CD8-positive, alpha-beta memory T cell (primary cell): Measurements from ENCODE around the gene SCN4A. TPM values are rescaled to one million over a fixed set of nuclear protein-coding genes. Genes with fewer than 3 reads are reported as not detected.

Experiments
- CTCF ChIA-PET: fragments of 350-600 bp; sonication (Branson Sonifier 250); formaldehyde crosslinking; loops from one replicate; lab custom pipeline; 2021; ENCODE audit warnings: antibody characterized with exemption; lab: Charles Lee
- POLR2A ChIA-PET: fragments of 350-600 bp; sonication (Branson Sonifier 250); formaldehyde crosslinking; loops from one replicate; lab custom pipeline; 2021; ENCODE audit warnings: antibody characterized with exemption; lab: Charles Lee
- DNase-seq, 5 donors: peaks; one replicate each; pipeline versions ENCODE4 v3.0.0 to v3.0.0-alpha.2; 2020 to 2022; ENCODE audit warnings: mixed read lengths in 1 of 5
- H3K27ac ChIP-seq: one replicate; pipeline ENCODE4 v1.7.0; 2013; ENCODE audit warnings: low read depth, mild to moderate bottlenecking, low read length, moderate library complexity
- H3K27me3 ChIP-seq: 2 replicates; pipeline ENCODE4 v1.7.0; 2013; ENCODE audit warnings: low read length, mild to moderate bottlenecking; ENCODE audit not compliant: insufficient read depth, poor library complexity, severe bottlenecking
- H3K36me3 ChIP-seq: 2 replicates; pipeline ENCODE4 v1.7.0; 2013; ENCODE audit warnings: mild to moderate bottlenecking, low read length, moderate library complexity; ENCODE audit not compliant: insufficient read depth
- H3K4me1 ChIP-seq: 2 replicates; pipeline ENCODE4 v1.7.0; 2013; ENCODE audit warnings: mild to moderate bottlenecking, low read length, moderate library complexity; ENCODE audit not compliant: insufficient read depth
- H3K4me3 ChIP-seq: 2 replicates; pipeline ENCODE4 v1.7.0; 2013; ENCODE audit warnings: mild to moderate bottlenecking, low read length
- H3K9me3 ChIP-seq: 2 replicates; pipeline ENCODE4 v1.7.0; 2013; ENCODE audit warnings: mild to moderate bottlenecking, low read length
- H3K27ac Mint-ChIP-seq, 8 donors: one replicate each; pipeline ENCODE4 v1.8.0; 2020 to 2021; ENCODE audit warnings: mixed read lengths in 8 of 8, mild to moderate bottlenecking in 6 of 8, inconsistent platforms in 3 of 8, moderate library complexity in 3 of 8
- H3K27me3 Mint-ChIP-seq, 2 donors: one replicate each; pipeline ENCODE4 v1.8.0; 2020 to 2021; ENCODE audit warnings: mixed read lengths in 2 of 2, mild to moderate bottlenecking in 1 of 2, moderate library complexity in 1 of 2
- H3K36me3 Mint-ChIP-seq, 3 donors: one replicate each; pipeline ENCODE4 v1.8.0; 2020 to 2021; ENCODE audit warnings: mixed read lengths in 3 of 3, inconsistent platforms in 1 of 3, mild to moderate bottlenecking in 1 of 3
- H3K4me1 Mint-ChIP-seq, 3 donors: one replicate each; pipeline ENCODE4 v1.8.0; 2020 to 2021; ENCODE audit warnings: mixed read lengths in 3 of 3, inconsistent platforms in 1 of 3, mild to moderate bottlenecking in 1 of 3
- H3K4me3 Mint-ChIP-seq, 7 donors: one replicate each; pipeline ENCODE4 v1.8.0; 2020 to 2021; ENCODE audit warnings: mixed read lengths in 7 of 7, mild to moderate bottlenecking in 6 of 7, moderate library complexity in 4 of 7, inconsistent platforms in 2 of 7
- H3K9me3 Mint-ChIP-seq, 5 donors: one replicate each; pipeline ENCODE4 v1.8.0; 2020 to 2022; ENCODE audit warnings: mixed read lengths in 5 of 5, mild to moderate bottlenecking in 3 of 5, moderate library complexity in 2 of 5, inconsistent platforms in 1 of 5
- polyA plus RNA-seq: library from polyadenylated mRNA; unstranded; fragments of 300-500 nt; fragmentation: Illumina TruSeq; gene quantifications from one replicate; pipeline ENCODE4 v1.2.3, GENCODE V29; 2021
- total RNA-seq, 2 experiments: library from RNA; stranded (reverse); gene quantifications; one replicate each; pipeline ENCODE4 v1.2.3, GENCODE V29; 2021

Gene SCN4A
- total and polyA plus RNA-seq, 3 experiments from 2014 or later: 0.04 TPM; not detected in 1

- ChIA-PET POLR2A (interaction anchor here (0.6 to 2.7 kb wide), 5 partner anchors 27 to 138 kb away, joined by 4 to 20 read pairs (median 6); partner anchors contain the start of gene ICAM2), CTCF (interaction anchor here (0.8 to 12.2 kb wide), 9 partner anchors 23 to 137 kb away, joined by 3 to 246 read pairs (median 4); partner anchors contain the start of genes ERN1 and ICAM2)
- Mint-ChIP-seq H3K27ac (peak overlapping the region; percentile 59 to 95 (median 86)), H3K4me1 (peaks cover 54 to 75% (median 73%) of the 10 kb centered on the region in 3 donors), H3K9me3 (no peaks in the 10 kb centered on the region), H3K36me3 (peaks cover 0 to 2% (median 0%) of the 10 kb centered on the region in 3 donors), H3K4me3 (peak overlapping the region; percentile 32 to 76 (median 63)), H3K27me3 (no peaks in the 10 kb centered on the region)
- H3K4me1 ChIP-seq: peaks cover 35% of the 10 kb centered on the region
- no peak overlapping the region for H3K4me3 ChIP-seq
- no peaks in the 10 kb centered on the region for H3K27me3 ChIP-seq
- peak in 4 of 5 donors; percentile 35 to 67 (median 47) for DNase-seq
- no peaks in the 10 kb centered on the region for H3K36me3 ChIP-seq
- H3K27ac ChIP-seq: no peak overlapping the region
- no peaks in the 10 kb centered on the region for H3K9me3 ChIP-seq
Observed at GRCh38 chr17:63993368-63993985, 20.8 kb upstream of the SCN4A start.

GRCh38 chr17:63991611-63992010 is 18.9 kb upstream of the SCN4A start:
- Histone ChIP-seq H3K4me1 (peaks cover 24% of the 10 kb centered on the region), H3K27me3 (no peaks in the 10 kb centered on the region), H3K4me3 (no peak overlapping the region), H3K36me3 (no peaks in the 10 kb centered on the region), H3K27ac (no peak overlapping the region), H3K9me3 (no peaks in the 10 kb centered on the region)
- Mint-ChIP-seq H3K36me3 (no peaks in the 10 kb centered on the region), H3K4me3 (peak overlapping the region in 5 of 7 donors; percentile 5 to 87 (median 48)), H3K9me3 (no peaks in the 10 kb centered on the region), H3K27me3 (no peaks in the 10 kb centered on the region), H3K4me1 (peaks cover 48 to 64% (median 60%) of the 10 kb centered on the region in 3 donors), H3K27ac (peak overlapping the region; percentile 23 to 96 (median 76))
- POLR2A ChIA-PET: no interaction called here
- peak in 1 of 5 donors; percentile 35 for DNase-seq
- CTCF ChIA-PET: interaction anchor here (2.0 to 12.2 kb wide), 3 partner anchors 34 to 72 kb away, joined by 9 to 246 read pairs (median 10); partner anchors contain the start of gene ICAM2

- Histone ChIP-seq H3K36me3 (no peaks in the 10 kb centered on the region), H3K4me3 (no peak overlapping the region), H3K4me1 (peaks cover 33% of the 10 kb centered on the region), H3K9me3 (no peaks in the 10 kb centered on the region), H3K27ac (no peak overlapping the region), H3K27me3 (no peaks in the 10 kb centered on the region)
- POLR2A ChIA-PET: interaction anchor here (0.5 to 1.4 kb wide), 5 partner anchors 22 to 156 kb away, joined by 3 to 8 read pairs (median 3); partner anchors contain the start of gene ICAM2
- Mint-ChIP-seq H3K27me3 (no peaks in the 10 kb centered on the region), H3K4me1 (peaks cover 56 to 68% (median 65%) of the 10 kb centered on the region in 3 donors), H3K36me3 (no peaks in the 10 kb centered on the region), H3K27ac (peak overlapping the region in 4 of 8 donors; percentile 21 to 84 (median 54)), H3K9me3 (no peaks in the 10 kb centered on the region), H3K4me3 (peak overlapping the region in 6 of 7 donors; percentile 12 to 84 (median 63))
- DNase-seq: no peak
- CTCF ChIA-PET: interaction anchor here (0.8 to 12.2 kb wide), 18 partner anchors 10 to 144 kb away, joined by 3 to 246 read pairs (median 6); partner anchors contain the start of genes CSHL1, GH1 and ICAM2
Observed at GRCh38 chr17:63989622-63990345, 17.1 kb upstream of the SCN4A start.

GRCh38 chr17:63988741-63989621 is 16.3 kb upstream of the SCN4A start:
- H3K9me3 ChIP-seq: no peaks in the 10 kb centered on the region
- H3K27me3 ChIP-seq: no peaks in the 10 kb centered on the region
- Mint-ChIP-seq H3K9me3 (no peaks in the 10 kb centered on the region), H3K36me3 (no peaks in the 10 kb centered on the region), H3K27me3 (no peaks in the 10 kb centered on the region), H3K27ac (peak overlapping the region in 5 of 8 donors; percentile 33 to 87 (median 75)), H3K4me1 (peaks cover 53 to 63% (median 58%) of the 10 kb centered on the region in 3 donors), H3K4me3 (peak overlapping the region in 1 of 7 donors; percentile 26)
- no peaks in the 10 kb centered on the region for H3K36me3 ChIP-seq
- peaks cover 34% of the 10 kb centered on the region for H3K4me1 ChIP-seq
- ChIA-PET CTCF (interaction anchor here (0.5 to 12.2 kb wide), 8 partner anchors 36 to 145 kb away, joined by 3 to 246 read pairs (median 8); partner anchors contain the start of genes CSHL1, GH1 and ICAM2), POLR2A (no interaction called here)
- H3K27ac ChIP-seq: no peak overlapping the region
- no peak overlapping the region for H3K4me3 ChIP-seq
- no peak for DNase-seq

GRCh38 chr17:63988127-63988478 is 15.4 kb upstream of the SCN4A start:
- DNase-seq: no peak
- no peaks in the 10 kb centered on the region for H3K9me3 Mint-ChIP-seq
- H3K9me3 ChIP-seq: no peaks in the 10 kb centered on the region
- peak overlapping the region in 2 of 8 donors; percentile 32 to 48 for H3K27ac Mint-ChIP-seq
- no peak overlapping the region for H3K4me3 ChIP-seq
- H3K27me3 Mint-ChIP-seq: no peaks in the 10 kb centered on the region
- H3K27me3 ChIP-seq: no peaks in the 10 kb centered on the region
- ChIA-PET CTCF (interaction anchor here (0.5 to 4.2 kb wide), 4 partner anchors 38 to 77 kb away, joined by 3 to 15 read pairs (median 4); partner anchors contain the start of gene CSHL1), POLR2A (no interaction called here)
- peaks cover 47 to 55% (median 50%) of the 10 kb centered on the region in 3 donors for H3K4me1 Mint-ChIP-seq
- H3K36me3 Mint-ChIP-seq: no peaks in the 10 kb centered on the region
- no peak overlapping the region for H3K27ac ChIP-seq
- no peak overlapping the region for H3K4me3 Mint-ChIP-seq
- no peaks in the 10 kb centered on the region for H3K36me3 ChIP-seq
- H3K4me1 ChIP-seq: peaks cover 27% of the 10 kb centered on the region

GRCh38 chr17:63987221-63988126 is 14.8 kb upstream of the SCN4A start:
- no peaks in the 10 kb centered on the region for H3K9me3 ChIP-seq
- Mint-ChIP-seq H3K4me3 (no peak overlapping the region), H3K36me3 (peaks cover 0 to 4% (median 0%) of the 10 kb centered on the region in 3 donors), H3K9me3 (peaks cover 0 to 4% (median 0%) of the 10 kb centered on the region in 5 donors), H3K27me3 (no peaks in the 10 kb centered on the region), H3K27ac (peak overlapping the region in 6 of 8 donors; percentile 40 to 78 (median 54)), H3K4me1 (peaks cover 43 to 51% (median 45%) of the 10 kb centered on the region in 3 donors)
- peak in 1 of 5 donors; percentile 34 for DNase-seq
- CTCF ChIA-PET: interaction anchor here (1.0 to 4.2 kb wide), 5 partner anchors 38 to 146 kb away, joined by 3 to 18 read pairs (median 5); partner anchors contain the start of genes CSHL1 and GH1
- POLR2A ChIA-PET: no interaction called here
- peaks cover 22% of the 10 kb centered on the region for H3K4me1 ChIP-seq
- no peaks in the 10 kb centered on the region for H3K27me3 ChIP-seq
- H3K27ac ChIP-seq: no peak overlapping the region
- H3K4me3 ChIP-seq: no peak overlapping the region
- H3K36me3 ChIP-seq: no peaks in the 10 kb centered on the region
